ENCODE results near the gene KIFC1. TPM values are rescaled to one million over a fixed set of nuclear protein-coding genes. Genes with fewer than 3 reads are reported as not detected.
"Not testable (repeated sequence)": the region's sequence is repeated elsewhere in the genome, so short reads cannot be mapped to it uniquely, and the experiment has no call there.

KIFC1 gene
- total RNA-seq, 1 experiment from 2014 or later: 120 TPM

- DNase-seq (ENCODE audit: low read depth in 1 of 2, low spot score in 2 of 2); H3K4me1 ChIP-seq (replicated peaks); H3K36me3 ChIP-seq; H3K9me3 ChIP-seq (replicated peaks); H3K27ac ChIP-seq; H3K27me3 ChIP-seq (replicated peaks); H3K4me3 ChIP-seq: not testable (repeated sequence)
These were observed 26.2 kb upstream of the KIFC1 start for GRCh38 chr6:33365206-33365971.

GRCh38 chr6:33367009-33367714, 24.5 kb upstream of the KIFC1 start:
- H3K27me3 ChIP-seq (replicated peaks): no peaks in the 10 kb centered on the region
- no peak overlapping the region for H3K27ac ChIP-seq
- H3K4me3 ChIP-seq: no peak overlapping the region
- no peaks in the 10 kb centered on the region for H3K4me1 ChIP-seq (replicated peaks)
- DNase-seq (ENCODE audit: low read depth in 1 of 2, low spot score in 2 of 2): no peak
- H3K36me3 ChIP-seq: no peaks in the 10 kb centered on the region
- no peaks in the 10 kb centered on the region for H3K9me3 ChIP-seq (replicated peaks)

DNA sequence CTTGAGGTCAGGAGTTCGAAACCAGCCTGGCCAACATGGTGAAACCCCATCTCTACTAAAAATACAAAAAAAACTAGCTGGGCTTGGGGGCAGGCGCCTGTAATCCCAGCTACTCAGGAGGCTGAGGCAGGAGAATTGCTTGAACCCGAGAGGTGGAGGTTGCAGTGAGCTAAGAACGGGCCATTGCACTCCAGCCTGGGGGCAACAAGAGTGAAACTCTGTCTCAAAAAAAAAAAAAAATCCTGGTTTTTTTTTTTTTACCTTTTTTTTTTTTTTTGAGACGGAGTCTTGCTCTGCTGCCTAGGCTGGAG, 24.0 kb upstream of the KIFC1 start:
- not testable (repeated sequence) for H3K4me1 ChIP-seq (replicated peaks); H3K4me3 ChIP-seq; H3K27me3 ChIP-seq (replicated peaks); DNase-seq (ENCODE audit: low read depth in 1 of 2, low spot score in 2 of 2); H3K36me3 ChIP-seq; H3K27ac ChIP-seq; H3K9me3 ChIP-seq (replicated peaks)

GRCh38 chr6:33371901-33372300, 19.7 kb upstream of the KIFC1 start:
- not testable (repeated sequence) for H3K36me3 ChIP-seq; H3K27me3 ChIP-seq (replicated peaks); H3K4me3 ChIP-seq; H3K27ac ChIP-seq; H3K4me1 ChIP-seq (replicated peaks); H3K9me3 ChIP-seq (replicated peaks); DNase-seq (ENCODE audit: low read depth in 1 of 2, low spot score in 2 of 2)

DNA sequence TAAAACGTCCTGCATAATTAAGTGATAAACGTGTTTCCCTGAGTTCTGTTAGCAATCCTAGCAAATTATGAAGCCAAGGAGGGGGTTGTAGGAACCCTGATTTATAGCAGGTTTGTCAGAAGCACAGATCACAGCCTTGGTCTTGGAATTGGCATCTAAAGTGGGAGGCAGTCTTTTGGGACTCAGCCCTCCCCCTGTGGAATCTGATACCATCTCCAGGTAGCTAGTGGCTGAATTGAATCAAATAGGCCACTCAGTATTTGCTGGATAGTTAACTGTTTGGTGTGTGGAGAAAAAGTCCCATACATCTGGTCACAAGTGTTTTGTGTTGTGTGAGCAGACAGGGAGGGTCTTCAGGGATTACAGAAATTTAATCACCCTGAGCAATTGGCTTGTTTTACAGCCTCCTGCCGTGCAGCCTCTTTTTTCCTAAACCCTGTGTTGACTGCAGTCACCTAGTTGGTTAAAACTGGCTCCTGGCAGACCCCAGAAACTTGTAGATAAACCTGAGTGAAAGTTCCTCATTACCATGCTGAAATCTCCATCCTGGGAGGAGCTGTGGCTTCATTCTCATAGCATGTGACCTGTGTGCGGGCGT, 19.0 kb upstream of the KIFC1 start:
- Histone ChIP-seq H3K27ac (no peak overlapping the region), H3K4me3 (no peak overlapping the region), H3K36me3 (no peaks in the 10 kb centered on the region), H3K9me3 (replicated peaks) (no peaks in the 10 kb centered on the region), H3K27me3 (replicated peaks) (no peaks in the 10 kb centered on the region), H3K4me1 (replicated peaks) (no peaks in the 10 kb centered on the region)
- no peak for DNase-seq (ENCODE audit: low read depth in 1 of 2, low spot score in 2 of 2)

DNA sequence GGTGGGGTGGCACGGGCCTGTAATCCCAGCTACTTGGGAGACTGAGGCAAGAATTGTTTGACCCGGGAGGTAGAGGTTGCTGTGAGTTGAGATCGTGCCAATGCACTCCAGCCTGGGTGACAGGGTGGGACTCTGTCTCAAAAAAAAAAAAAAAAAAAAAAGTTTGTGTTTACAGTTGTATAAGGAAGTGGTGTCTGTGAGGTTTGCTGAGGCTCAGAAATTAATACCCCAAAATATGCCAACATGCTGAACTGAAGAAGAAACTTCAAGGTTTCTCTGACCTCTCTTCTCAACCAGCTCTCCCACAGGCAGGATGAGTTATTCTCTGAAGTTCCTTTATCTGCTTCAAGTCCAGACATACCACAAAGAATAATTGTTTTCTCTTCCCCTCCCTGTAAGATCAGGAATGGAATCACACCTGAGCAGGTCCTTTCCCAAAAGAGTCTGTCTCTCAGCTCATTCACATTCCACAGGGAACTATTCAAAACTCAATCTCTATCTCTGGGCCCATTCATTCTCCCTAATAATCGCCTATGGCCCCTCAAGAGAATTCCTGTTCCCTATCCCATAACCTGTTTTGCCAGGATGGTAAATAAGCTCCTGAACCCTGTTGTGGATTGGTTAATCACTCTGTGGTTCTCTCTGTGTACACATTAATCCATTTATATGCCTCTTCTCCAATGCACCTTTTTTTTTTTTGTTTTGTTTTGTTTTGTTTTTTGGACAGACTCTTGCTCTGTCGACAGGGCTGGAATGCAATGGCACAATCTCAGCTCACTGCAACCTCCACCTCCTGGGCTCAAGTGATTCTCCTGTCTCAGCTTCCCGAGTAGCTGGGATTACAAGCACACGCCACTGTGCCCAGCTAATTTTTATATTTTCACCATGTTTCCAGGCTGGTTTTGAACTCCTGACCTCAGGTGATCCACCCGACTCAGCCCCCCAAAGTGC, 17.4 kb upstream of the KIFC1 start:
- Histone ChIP-seq H3K27ac (no peak overlapping the region), H3K4me3 (no peak overlapping the region), H3K27me3 (replicated peaks) (no peaks in the 10 kb centered on the region), H3K36me3 (no peaks in the 10 kb centered on the region), H3K9me3 (replicated peaks) (no peaks in the 10 kb centered on the region), H3K4me1 (replicated peaks) (no peaks in the 10 kb centered on the region)
- DNase-seq (ENCODE audit: low read depth in 1 of 2, low spot score in 2 of 2): no peak

- no peak for DNase-seq (ENCODE audit: low read depth in 1 of 2, low spot score in 2 of 2)
- H3K9me3 ChIP-seq (replicated peaks): no peaks in the 10 kb centered on the region
- no peak overlapping the region for H3K4me3 ChIP-seq
- H3K27me3 ChIP-seq (replicated peaks): no peaks in the 10 kb centered on the region
- H3K27ac ChIP-seq: no peak overlapping the region
- no peaks in the 10 kb centered on the region for H3K4me1 ChIP-seq (replicated peaks)
- no peaks in the 10 kb centered on the region for H3K36me3 ChIP-seq
These were observed 16.4 kb upstream of the KIFC1 start for GRCh38 chr6:33375143-33375671.

GRCh38 chr6:33377171-33377570, 14.5 kb upstream of the KIFC1 start:
- H3K27me3 ChIP-seq (replicated peaks): no peaks in the 10 kb centered on the region
- no peaks in the 10 kb centered on the region for H3K4me1 ChIP-seq (replicated peaks)
- no peak overlapping the region for H3K27ac ChIP-seq
- no peak for DNase-seq (ENCODE audit: low read depth in 1 of 2, low spot score in 2 of 2)
- no peak overlapping the region for H3K4me3 ChIP-seq
- no peaks in the 10 kb centered on the region for H3K9me3 ChIP-seq (replicated peaks)
- no peaks in the 10 kb centered on the region for H3K36me3 ChIP-seq

DNA sequence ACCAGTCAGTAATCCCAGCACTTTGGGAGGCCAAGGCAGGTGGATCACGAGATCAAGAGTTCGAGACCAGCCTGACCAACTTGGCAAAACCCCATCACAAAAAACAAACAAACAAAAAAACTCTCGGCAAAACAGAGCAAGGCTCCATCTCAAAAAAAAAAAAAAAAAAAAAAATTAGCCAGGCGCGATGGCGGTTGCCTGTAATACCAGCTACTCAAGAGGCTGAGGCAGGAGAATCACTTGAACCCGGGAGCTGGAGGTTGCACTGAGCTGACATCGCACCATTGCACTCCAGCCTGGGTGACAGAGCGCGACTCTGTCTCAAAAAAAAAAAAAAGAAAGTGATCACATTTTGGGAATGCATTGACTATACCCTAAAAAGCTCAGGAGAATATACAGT, 12.4 kb upstream of the KIFC1 start:
- not testable (repeated sequence) for H3K27me3 ChIP-seq (replicated peaks); H3K36me3 ChIP-seq; H3K4me1 ChIP-seq (replicated peaks); H3K9me3 ChIP-seq (replicated peaks); DNase-seq (ENCODE audit: low read depth in 1 of 2, low spot score in 2 of 2); H3K27ac ChIP-seq; H3K4me3 ChIP-seq

DNA sequence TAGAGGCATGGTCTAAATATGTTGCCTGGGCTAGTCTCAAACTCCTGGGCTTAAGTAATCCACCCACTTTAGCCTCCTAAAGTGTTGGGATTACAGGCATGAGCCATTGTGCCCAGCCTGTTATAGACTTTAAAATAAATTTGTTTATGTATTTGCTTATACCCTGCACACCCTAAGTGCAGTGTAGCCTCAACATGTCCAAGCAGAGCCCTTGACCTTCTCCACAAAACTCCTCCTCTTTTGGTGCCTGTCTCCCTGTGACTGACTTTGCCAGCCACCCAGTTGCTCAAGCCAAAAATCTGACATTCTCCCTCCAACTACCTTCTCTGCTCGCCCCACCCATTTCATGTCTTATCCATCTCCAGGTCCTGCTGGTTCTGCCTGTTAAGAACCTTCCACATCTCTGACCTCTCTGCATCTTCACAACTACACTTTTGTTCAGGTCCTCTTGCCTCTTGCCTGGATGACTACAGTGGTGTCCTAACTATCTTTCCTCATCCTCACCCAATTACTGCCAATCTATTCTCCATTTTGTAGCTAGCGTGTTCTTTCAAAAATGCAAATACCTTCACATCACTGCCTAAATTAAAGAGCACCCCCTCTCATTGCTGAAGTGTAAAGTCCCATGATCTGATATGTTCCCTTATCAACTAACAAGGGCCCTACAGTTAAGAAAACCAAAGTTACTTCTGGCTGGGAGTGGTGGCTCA, 11.2 kb upstream of the KIFC1 start:
- Histone ChIP-seq H3K27ac (no peak overlapping the region), H3K36me3 (no peaks in the 10 kb centered on the region), H3K4me1 (replicated peaks) (no peaks in the 10 kb centered on the region), H3K9me3 (replicated peaks) (no peaks in the 10 kb centered on the region), H3K27me3 (replicated peaks) (no peaks in the 10 kb centered on the region), H3K4me3 (no peak overlapping the region)
- no peak for DNase-seq (ENCODE audit: low read depth in 1 of 2, low spot score in 2 of 2)

DNA sequence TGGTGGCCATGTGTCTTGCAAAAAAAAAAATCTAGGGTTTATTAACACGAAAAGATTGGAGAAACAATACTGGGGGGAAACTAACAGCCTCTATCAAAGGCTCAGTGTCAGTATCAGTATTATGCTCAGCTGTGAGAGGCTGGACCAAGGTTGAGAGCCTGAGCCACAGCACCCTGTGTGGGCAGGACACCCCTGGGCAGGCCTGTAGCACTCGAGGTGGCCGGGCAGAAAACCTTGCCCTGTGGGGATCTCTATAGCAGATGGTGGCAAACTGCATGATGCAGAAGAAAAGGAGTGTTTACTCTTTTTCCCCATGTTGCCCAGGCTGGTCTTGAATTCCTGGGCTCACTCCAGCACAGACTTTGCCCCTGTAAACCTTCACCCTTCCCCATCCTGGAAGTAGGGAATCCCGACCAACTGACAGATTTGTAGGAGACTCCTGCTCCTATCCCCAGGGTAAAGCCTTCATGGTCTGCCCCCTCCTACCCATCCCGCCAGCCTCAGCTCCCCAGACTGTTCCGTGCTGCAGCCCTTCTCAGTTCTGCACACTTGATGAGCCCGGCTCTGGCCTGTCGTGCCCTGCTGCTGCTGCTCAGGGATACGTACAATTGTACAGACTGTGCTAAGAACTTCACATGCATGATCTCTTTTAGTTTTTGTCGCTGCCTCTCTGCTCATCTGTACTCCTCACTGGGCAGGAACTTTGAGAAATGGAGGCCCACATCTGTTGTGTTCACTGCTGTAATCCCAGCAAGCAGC, 8.0 kb upstream of the KIFC1 start:
- H3K27ac ChIP-seq: no peak overlapping the region
- no peaks in the 10 kb centered on the region for H3K27me3 ChIP-seq (replicated peaks)
- DNase-seq (ENCODE audit: low read depth in 1 of 2, low spot score in 2 of 2): no peak
- no peaks in the 10 kb centered on the region for H3K4me1 ChIP-seq (replicated peaks)
- H3K36me3 ChIP-seq: no peaks in the 10 kb centered on the region
- no peak overlapping the region for H3K4me3 ChIP-seq
- H3K9me3 ChIP-seq (replicated peaks): no peaks in the 10 kb centered on the region

DNA sequence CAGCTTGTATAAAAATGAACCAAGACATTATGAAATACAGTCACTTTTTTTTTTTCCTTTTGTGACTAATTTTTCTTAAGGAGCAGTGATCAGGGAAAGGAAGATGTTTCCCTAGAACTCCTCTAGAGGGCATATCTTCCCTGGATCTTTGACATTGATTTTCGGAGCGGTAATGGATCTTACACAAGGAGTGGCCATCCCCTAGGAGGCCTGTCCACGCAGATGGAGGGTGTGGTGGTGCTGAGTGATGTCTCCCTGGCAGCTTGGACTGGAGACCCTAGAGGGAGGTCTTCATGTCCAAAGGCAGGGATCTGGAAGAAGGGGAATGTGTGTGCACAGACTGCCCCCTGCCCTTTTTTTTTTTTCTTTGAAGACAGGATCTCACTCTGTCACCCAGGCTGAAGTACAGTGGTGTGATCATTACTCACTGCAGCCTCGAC, 7.0 kb upstream of the KIFC1 start:
- Histone ChIP-seq H3K36me3 (no peaks in the 10 kb centered on the region), H3K4me3 (no peak overlapping the region), H3K27me3 (replicated peaks) (no peaks in the 10 kb centered on the region), H3K9me3 (replicated peaks) (no peaks in the 10 kb centered on the region), H3K4me1 (replicated peaks) (no peaks in the 10 kb centered on the region), H3K27ac (no peak overlapping the region)
- peak in 1 of 2 experiments; percentile 26 for DNase-seq (ENCODE audit: low read depth in 1 of 2, low spot score in 2 of 2)

Data from SJSA1 (cell line).